ENCODE results near the gene DNMT3L.

DNA sequence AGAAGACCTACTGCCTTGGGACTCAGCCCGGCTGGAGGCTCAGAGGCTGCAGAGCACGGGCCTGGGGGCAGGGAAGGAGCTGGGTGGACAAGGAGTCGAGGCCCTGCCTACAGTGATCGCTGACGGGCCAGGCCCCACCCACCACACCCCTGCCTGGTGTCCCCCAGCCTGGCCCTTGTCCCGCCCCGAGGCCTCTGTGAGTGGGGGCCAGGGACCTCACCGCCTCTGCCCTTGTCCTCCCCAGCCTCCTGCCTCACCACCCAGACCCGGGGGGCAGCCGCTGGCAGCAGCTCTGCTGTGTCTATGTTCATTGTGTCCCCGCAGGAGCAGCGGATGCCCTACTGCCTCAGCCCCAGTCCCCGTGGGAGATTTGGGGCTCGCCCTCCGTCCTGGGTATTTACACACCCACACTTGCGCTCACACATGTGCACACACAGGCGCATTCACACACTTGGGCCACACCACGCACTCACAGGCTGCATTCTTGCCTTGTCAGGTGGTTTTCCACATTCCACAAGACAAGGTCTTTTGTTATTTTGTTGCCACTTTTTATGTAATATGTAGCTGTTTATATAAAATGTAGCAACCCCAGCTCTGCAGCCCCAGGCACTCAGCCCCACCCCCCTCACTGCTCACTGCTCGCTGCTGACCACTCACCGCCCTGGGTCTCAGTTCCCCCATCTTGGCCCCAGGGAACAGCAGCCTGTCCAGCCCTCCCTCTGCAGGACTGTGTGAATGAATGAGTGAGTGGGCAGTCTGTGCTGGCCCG lies 45.4 kb upstream of the DNMT3L start:
- TF ChIP-seq POLR2A (IDR thresholded peaks at IDR 0.05) = no peak
- TF ChIP-seq POLR2AphosphoS5 (IDR thresholded peaks at IDR 0.05) = no peak
- TF ChIP-seq, protein P1, sequence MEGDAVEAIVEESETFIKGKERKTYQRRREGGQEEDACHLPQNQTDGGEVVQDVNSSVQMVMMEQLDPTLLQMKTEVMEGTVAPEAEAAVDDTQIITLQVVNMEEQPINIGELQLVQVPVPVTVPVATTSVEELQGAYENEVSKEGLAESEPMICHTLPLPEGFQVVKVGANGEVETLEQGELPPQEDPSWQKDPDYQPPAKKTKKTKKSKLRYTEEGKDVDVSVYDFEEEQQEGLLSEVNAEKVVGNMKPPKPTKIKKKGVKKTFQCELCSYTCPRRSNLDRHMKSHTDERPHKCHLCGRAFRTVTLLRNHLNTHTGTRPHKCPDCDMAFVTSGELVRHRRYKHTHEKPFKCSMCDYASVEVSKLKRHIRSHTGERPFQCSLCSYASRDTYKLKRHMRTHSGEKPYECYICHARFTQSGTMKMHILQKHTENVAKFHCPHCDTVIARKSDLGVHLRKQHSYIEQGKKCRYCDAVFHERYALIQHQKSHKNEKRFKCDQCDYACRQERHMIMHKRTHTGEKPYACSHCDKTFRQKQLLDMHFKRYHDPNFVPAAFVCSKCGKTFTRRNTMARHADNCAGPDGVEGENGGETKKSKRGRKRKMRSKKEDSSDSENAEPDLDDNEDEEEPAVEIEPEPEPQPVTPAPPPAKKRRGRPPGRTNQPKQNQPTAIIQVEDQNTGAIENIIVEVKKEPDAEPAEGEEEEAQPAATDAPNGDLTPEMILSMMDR (IDR thresholded peaks at IDR 0.05) = no peak
- no peak for TF ChIP-seq EP300 (IDR thresholded peaks at IDR 0.05)

Measured in stomach (tissue), 4 donors.